ENCODE data around the gene MYO15A.

The MYO15A gene

DNA sequence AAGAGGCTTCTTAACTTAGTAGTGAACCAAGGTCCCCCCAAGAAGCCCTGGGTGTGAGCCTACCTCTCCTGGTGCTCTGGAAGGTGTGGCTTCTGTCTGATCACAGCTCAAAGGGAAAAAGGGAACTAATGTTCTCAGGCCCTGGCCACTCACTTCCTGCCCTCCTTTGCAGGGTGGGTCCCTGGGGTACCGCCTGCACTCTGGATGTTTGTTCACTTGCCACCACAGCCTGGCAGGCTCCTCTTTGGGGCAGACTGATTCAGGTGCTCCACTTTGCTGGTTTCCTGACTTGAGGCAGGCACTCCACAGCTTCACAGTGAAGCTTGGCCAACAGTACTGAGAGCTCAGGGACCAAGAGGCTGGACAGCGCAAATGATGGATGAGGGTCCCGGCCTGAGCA lies 5.9 kb upstream of the MYO15A start:
- DNase-seq: no peak

DNA sequence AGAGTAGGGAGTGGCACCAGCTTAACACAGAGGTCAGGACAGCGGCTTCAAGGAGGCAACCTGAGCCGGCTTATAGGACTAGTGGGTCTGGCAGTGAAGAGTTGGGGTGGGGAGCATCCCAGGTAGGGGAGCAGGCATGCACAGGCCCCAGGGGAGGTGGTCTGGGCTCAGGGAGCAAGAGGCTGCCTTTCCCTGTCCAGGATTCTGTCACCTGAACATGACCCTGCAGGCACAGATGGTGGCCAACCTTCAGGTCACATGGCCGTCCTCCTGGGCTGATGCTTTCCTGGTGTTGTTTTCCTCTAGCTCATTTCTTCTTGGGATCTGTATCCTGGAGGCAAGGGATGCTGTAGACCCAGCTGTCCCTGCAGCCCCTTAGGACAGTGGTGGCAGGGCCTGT lies 3.5 kb upstream of the MYO15A start:
- DNase-seq: no peak

DNA sequence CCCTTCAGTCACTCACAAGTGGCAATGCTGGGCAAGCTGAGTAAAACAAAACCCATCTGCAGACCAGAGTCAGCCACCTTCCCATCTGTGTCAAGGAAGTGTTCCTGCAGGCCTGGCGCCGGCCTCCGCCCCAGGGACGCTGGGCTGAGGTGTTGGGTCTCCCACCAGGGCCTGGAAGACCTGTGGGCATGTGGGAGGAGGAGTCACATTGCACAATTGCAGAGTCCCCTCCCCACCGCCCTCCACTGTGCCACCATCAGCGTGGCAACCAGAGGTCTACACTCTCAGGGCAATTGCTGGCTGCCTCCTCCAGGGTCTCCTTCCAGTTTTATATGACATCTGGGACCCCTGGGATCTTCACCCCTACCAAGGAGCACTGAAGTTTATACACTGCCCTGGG lies 3.0 kb upstream of the MYO15A start:
- DNase-seq: no peak

DNA sequence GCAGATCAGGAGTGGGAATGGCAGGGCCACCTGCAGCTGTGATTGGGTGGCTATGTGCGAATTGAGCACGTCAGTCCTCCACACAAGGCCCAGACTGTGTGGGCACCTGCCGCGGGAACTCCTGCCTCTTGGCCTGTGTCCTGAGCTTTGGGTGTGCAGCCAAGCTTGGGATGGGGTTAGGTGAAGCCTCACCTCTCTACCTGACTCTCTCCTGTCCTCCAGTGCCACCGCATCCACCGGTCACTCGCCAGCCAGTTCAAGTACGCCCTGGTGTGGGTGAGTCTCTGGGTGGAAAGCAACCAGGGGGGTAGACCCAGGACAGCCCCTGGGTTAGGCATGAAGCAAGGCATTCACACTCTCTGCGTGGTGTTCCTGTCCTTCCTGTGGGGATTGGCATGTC lies 2.3 kb upstream of the MYO15A start:
- no peak for DNase-seq

DNA sequence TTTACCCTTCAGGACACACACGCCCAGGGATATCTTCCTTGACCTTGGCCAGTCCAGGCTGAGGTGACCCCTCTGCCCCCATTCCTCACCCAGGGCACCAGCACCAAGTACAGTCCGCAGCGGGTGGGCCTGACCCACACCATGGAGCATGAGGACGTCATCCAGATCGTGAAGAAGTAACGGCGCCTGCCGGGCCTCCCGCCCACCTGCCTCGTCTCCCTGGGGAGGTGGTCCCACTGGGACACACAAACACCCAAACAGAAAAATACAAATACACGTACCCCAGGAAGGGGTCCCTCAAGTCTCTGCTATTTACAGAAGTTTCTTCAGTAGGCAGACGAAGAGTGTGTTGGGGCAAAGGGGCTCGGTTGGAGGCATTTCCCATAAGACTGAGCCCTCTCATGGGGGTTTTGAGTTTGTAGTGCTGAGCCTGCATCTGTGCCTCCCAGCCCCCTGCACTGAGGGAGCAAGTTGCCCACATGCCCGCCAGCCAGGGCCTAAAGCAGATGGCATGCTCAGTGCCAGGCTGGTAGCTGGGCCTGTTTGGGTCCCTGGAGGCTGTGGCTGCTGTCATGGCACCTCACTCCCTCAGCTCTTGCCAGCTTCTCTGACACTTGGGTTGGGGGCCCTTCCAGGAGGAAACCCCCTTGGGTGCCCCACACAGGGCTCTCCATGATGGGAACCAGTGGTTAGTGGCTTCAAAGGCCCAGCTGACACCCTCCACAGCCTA lies 1.3 kb upstream of the MYO15A start:
- DNase-seq: no peak

DNA sequence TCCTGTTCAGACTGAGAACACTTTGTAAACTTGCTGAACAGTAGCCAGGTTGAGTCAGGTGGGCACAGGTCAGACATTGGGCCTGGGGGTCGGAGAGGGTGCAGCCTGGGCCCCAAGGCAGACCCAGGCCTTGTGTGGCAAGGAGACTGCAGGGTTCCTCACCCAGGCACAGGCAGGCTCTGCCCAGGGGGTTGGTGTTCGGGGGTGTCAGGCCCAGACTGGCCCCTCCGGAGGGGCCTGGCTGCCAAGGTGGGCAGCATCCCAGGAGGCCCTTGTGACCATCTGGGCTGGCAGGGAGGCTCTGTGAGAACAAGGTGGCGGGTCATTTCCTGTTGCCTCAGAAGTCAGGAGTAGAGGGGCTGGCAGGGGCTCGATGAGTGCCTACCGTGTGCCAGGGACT lies 585 bp upstream of the MYO15A start:
- no peak for DNase-seq

DNA sequence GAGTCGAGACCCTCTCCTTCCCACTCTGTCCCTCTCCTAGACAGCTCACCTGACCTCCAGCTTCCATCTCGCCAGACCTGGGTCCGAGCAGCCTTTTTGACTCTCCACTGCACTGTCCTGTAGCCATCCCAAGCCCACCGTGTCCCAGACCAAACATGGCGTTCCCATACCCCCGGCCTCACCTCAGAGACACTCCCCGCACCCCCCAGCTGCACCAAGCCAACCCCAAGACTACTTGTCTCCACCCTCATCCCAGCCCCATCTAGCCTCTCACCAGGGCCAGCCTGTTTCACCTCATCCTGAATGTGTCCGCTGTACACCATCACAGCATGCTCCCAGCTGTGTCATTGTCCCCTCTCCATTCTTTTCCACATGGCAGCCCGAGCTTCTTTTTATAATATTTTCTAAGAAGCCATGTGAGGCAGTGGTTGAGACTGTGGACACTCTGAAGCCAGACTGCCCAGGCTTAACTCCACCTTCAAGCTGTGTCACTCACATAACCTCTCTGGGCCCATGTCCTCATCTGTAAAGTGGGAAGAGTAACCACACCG lies 1.5 kb downstream of the MYO15A start:
- DNase-seq: no peak

DNA sequence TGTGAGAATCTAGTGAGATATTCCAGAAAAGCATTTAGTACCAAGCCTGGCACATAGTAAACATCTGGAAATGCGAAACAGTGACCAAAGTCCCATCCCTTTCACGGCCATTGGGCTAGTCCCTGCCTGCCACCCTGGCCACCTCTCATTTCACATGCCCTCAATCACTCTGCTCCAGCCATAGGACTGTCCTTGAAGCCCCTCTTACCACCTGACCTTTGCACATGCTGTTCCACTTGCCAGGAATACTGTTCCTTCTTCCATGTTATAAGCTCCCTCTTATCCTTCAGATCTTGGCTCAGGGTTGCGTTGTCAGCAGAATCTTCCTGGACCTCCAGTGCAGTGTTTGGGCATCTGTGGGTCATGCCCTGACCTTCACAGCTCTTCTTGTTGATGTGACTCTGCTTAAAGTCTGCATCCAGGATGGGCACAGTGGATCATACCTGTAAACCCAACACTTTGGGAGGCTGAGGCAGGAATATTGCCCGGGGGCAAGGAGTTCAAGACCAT lies 2.1 kb downstream of the MYO15A start:
- DNase-seq: no peak

DNA sequence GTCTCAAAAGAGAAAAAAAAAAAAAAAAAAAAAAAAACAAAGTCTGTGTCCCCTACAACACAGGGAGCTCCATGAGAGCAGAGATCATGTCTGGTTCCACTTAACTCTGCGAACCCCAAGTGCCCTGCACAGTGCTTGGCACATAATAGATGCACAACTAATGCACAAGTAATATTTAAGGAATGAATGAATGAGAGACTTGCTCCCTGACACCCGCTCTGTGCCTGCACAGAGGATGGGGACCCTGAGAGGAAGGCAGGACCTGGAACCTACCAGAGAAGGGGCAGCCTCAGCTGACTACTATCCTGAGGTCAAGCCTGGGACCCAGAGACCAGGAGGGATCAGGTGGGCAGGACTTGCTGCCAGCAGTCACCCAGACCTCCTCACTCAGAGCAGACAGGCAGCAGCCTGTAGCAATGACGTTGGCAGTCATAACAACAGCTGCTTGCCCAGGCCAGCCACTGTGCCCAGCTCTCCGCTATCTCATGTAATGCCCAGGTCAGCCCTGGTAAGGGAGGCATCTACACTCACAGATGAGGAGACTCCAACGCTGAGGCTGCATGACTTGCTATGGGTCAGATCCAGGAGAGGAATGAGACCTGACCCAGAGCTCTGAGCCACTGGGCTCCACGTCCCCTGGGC lies 2.9 kb downstream of the MYO15A start:
- DNase-seq: no peak

DNA sequence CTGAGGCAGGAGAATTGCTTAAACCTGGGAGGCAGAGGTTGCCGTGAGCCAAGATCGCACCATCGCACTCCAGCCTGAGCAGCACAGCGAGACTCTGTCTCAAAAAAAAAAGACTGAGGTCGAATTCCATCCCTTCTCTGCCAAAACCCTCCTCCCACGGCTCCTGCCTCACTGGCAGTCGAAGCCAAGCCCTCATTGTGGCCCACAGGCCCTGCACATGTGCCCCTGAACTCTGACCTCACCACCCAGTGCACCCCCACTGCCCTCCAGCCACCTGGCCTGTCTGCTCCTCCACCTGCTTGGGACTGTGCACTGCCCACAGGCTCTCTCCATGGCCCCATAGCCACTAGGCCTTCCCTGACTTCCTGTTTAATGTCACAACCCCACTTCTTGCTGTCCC lies 7.0 kb downstream of the MYO15A start:
- DNase-seq: no peak

DNA sequence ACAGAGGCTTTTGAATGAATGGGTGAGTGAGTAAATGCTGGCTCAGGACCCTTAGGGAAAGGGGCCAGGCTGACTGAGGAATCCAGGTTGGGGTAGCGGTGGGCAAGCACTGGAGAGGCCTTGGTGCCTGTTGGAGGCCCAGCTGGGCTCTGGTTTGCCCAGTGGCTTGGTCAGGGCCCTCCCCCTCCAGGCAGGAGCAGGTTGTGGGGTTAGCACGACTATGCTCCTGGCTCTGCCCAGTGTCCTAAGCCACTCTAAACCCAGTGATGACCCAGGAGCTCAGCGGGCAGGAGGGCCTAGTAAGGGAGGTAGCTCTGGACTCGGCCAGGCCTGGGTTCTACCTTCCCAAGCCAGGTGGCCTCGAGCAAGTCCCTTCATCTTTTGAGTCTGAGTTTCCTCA lies 7.5 kb downstream of the MYO15A start:
- DNase-seq: no peak

DNA sequence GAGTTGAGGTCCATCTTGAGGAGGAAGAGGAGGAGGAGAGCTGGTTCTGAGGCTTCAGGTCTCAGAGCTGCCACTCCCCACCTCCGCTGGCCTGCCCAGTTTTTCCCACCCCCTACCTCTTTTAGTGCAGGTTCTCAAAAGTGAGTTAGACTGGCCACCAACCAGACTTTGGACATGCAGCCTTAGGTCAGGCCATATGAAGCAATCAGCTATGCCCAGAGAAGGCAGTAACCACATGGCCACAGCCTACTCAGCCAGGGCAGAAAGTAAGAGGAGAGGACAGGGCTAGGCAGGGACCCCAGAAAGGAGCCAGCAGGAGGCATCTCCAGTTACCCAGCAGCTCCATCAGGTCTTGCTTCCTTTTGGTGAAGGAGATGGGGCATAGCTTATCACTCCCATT lies 9.0 kb downstream of the MYO15A start:
- no peak for DNase-seq

DNA sequence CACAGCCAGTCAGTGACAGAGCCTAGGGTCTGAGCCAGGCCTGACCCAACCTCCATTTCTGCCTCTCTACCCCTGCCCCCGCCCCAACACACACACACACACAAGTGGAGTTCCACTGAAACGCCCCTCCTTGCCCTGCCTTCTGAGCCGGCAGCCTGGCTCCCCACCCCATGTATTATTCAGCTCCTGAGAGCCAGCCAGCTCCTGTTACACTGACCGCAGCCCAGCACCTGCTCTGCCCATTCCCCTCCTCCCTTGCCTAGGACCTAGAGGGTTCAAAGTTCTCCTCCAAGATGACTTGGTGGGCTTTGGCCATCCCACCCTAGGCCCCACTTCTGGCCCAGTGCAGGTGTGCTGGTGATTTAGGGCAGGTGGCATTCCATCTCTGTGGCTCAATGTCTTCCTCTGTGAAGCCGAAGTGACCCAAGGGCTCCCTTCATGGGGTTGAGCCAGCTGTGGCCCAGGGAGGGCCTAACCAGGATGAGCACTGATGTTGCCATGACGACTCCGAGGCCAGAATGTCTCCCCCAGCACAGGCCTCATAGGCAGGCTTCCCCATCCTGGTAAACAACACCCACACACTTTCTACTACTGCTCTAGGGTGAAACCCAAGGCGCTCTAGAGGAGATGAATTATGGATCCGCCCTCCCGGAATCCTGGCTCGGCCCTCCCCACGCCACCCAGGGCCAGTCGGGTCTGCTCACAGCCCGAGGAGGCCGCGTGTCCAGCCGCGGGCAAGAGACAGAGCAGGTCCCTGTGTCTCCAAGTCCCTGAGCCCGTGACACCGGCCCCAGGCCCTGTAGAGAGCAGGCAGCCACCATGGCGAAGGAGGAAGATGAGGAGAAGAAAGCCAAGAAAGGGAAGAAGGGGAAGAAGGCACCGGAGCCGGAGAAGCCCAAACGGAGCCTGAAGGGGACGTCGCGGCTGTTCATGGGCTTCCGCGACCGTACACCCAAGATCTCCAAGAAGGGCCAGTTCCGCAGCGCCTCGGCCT lies 9.7 kb downstream of the MYO15A start:
- DNase-seq: no peak

DNA sequence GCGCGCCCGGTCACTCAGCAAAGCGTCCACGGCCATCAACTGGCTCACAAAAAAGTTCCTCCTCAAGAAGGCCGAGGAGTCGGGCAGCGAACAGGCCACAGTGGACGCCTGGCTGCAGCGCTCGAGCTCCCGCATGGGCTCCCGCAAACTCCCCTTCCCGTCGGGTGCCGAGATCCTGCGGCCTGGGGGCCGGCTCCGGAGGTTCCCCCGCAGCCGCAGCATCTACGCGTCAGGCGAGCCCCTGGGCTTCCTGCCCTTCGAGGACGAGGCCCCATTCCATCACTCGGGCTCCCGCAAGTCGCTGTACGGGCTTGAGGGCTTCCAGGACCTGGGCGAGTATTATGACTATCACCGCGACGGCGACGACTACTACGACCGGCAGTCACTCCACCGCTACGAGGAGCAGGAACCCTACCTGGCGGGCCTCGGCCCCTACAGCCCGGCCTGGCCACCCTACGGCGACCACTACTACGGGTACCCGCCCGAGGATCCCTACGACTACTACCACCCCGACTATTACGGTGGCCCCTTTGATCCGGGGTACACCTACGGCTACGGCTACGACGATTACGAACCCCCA lies 10.7 kb downstream of the MYO15A start:
- no peak for DNase-seq

DNA sequence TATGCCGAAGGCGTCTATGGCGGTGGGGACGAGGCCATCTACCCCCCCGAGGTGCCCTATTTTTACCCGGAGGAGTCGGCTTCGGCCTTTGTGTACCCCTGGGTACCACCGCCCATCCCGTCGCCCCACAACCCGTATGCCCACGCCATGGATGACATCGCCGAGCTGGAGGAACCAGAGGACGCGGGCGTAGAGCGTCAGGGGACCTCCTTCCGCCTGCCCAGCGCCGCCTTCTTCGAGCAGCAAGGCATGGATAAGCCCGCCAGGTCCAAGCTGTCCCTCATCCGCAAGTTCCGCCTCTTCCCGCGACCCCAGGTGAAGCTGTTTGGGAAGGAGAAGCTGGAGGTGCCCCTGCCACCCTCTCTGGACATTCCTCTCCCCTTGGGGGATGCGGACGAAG lies 11.4 kb downstream of the MYO15A start:
- no peak for DNase-seq

DNA sequence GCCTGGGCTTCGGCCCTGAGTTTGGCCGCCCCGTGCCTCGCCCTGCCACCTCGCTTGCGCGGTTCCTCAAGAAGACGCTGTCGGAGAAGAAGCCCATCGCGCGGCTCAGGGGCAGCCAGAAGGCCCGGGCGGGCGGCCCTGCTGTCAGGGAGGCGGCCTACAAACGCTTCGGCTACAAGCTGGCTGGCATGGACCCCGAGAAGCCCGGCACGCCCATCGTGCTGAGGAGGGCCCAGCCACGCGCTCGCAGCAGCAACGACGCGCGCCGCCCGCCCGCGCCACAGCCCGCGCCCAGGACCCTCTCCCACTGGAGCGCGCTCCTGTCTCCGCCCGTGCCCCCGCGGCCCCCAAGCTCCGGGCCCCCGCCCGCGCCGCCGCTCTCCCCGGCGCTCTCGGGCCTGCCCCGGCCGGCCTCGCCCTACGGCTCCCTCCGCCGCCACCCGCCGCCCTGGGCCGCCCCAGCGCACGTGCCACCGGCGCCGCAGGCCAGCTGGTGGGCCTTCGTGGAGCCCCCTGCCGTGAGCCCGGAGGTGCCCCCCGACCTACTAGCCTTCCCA lies 12.0 kb downstream of the MYO15A start:
- no peak for DNase-seq

DNA sequence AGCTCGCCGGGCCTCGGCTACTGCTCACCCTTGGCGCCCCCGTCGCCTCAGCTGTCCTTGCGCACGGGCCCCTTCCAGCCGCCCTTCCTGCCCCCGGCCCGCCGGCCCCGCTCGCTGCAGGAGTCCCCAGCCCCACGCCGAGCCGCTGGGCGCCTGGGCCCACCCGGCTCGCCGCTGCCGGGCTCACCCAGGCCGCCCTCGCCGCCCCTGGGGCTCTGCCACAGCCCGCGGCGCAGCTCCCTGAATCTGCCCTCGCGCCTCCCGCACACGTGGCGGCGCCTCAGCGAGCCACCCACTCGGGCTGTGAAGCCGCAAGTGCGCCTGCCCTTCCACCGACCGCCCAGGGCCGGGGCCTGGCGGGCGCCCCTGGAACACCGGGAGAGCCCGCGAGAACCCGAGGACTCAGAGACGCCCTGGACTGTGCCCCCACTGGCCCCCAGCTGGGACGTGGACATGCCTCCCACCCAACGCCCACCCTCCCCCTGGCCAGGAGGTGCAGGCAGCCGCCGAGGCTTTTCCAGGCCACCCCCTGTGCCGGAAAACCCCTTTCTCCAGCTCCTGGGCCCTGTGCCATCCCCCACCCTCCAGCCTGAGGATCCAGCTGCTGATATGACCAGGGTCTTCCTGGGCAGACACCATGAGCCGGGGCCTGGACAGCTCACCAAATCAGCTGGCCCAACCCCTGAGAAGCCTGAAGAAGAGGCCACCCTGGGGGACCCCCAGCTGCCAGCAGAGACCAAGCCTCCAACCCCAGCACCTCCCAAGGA lies 12.8 kb downstream of the MYO15A start:
- no peak for DNase-seq

DNA sequence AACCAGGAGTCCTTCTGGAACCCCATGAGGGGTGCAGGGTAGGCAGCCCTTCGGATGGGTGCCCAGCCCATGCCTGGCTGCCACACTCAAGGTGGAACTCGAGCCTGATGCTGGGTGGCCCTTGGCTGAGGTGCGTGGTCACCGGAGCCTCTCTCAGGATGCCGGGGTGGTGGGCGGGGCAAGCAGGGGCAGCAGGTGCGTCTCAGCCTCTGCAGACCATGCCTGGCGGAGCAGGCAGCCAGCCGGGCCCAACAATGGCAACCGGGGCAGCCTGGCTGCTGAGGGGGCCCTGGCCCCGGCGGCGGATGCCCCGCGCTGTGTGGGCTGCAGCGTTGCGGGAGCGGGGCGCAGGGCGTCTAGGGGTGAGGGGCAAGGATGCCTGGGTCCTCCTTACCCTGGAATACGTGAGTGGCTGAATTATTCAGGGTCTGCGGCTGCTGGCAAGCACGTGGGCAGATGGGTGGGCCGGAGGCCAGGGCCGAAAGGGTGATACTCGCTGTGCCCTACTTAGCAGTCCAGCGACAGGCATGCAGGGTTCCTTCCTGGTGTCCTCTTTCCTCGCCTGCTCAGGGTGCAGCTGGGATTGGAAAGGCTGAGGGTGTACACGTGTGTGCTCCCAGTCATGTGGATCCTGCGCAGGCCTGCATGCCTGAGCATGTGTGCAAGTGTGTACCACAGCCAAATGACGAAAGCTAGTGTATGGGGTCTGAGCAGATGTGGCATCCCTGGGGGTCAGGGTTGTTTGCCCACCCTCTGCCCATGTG lies 14.6 kb downstream of the MYO15A start:
- DNase-seq: no peak

DNA sequence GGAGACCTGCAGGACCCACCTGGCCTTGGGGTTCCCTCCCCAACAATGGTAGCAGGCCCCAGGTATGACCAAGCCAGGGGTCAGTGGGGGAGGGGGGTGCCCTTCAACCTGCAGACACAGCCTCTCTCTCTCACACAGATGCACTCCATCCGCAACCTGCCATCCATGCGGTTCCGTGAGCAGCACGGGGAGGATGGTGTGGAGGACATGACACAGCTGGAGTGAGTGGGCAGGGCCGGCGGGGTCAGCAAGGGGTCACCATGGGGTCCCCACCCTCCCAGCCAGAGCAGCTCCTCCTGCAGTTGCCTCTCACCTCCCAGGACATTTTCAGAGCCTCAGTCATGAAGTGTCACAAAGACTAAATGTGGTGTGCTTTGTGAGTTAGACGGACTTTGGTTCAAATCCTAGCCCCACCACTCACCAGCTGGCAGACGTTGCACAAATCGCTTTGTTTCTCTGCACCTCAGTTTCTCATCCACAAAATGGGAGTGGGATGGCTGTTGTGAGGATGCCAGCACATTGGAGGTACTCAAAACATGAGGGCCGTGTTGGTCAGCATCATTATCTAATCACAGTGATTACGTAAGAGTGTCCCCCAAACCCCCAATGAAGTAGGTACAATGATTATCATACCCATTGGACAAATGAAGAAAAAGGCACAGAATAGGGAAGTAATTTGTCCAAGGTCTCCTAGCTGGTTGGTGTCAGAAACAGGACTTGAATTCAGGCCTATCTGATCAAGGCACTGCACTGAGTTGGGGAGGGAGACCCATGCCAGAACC lies 16.0 kb downstream of the MYO15A start:
- no peak for DNase-seq

DNA sequence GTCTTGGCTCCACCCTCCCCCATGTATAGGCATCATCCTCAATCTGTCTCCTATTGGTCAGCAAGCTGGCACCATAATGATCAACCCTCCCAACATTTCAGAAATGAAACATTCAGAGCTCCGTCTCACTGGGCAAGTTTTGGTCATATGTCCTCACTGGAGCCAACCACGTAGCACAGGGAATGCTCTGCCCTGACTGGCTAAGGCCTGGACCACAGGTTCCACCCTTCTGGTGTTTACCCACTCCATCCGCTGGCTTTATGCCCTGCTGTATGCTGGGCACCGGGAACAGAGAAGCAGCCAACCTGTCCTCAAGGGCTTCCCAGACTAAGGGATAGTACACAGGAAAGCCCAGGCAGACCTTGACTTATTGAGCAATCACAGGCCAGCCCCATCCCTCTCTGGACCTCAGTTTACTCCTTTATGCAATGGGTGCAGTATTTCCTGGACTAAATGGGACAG lies 20.5 kb downstream of the MYO15A start:
- peak; percentile 46 for DNase-seq

Data from NCI-H510A treated with DMSO at 0.1 percent for 48 hours (cell line).